ENCODE data around the gene SPATA6. TPM values are rescaled to one million over a fixed set of nuclear protein-coding genes. Genes with fewer than 3 reads are reported as not detected.
"Not testable (repeated sequence)": the region's sequence is repeated elsewhere in the genome, so short reads cannot be mapped to it uniquely, and the experiment has no call there.

SPATA6 gene
- total RNA-seq (2014; rRNA removed; shearing (Covaris generic); ENCODE audit: low replicate concordance), result 0.30 TPM in 1 of 2 replicates, not detected in the other

GRCh38 chr1:48471691-48472576 is at the start of gene SPATA6:
Gene SPATA6 (minus strand): TSS chr1:48472204. CDS start chr1:48472008, 196 bp downstream.
- DNase-seq, result peak; percentile 89
- no peaks in the 10 kb centered on the region for H4K20me1 ChIP-seq (ENCODE audit: insufficient read depth, low read depth, low read length)
- H3K27ac ChIP-seq (ENCODE audit: low read length), result no peak within 1 kb of the TSS
- no peaks in the 10 kb centered on the region for H3K27me3 ChIP-seq (ENCODE audit: low read length)
- H3K36me3 ChIP-seq (ENCODE audit: insufficient read depth, low read length), result no peaks in the 10 kb centered on the region
- 0 out of 2 replicates have a peak within 1 kb of the TSS, but pooled peaks have one; percentile 67 for H2AFZ ChIP-seq (ENCODE audit: low read length)
- no peaks in the 10 kb centered on the region for H3K9me3 ChIP-seq (ENCODE audit: low read length)
- H3K4me2 ChIP-seq (ENCODE audit: low read depth, low read length, poor library complexity, severe bottlenecking), result peak within 1 kb of the TSS; percentile 45
- no peaks in the 10 kb centered on the region for H3K79me2 ChIP-seq (ENCODE audit: low read length)
- H3K9me2 ChIP-seq (replicated peaks; ENCODE audit: insufficient read depth, low read length), result no peaks in the 10 kb centered on the region
- H3K9ac ChIP-seq (ENCODE audit: low read length), result peak within 1 kb of the TSS; percentile 28; the same call in 1 of the 2 replicates
- peak within 1 kb of the TSS; percentile 34; the same call in 1 of the 2 replicates for H3K4me3 ChIP-seq (ENCODE audit: low read length)
- H3K4me1 ChIP-seq (ENCODE audit: low read length), result peaks cover 11% of the 10 kb centered on the region; the same call in 1 of the 2 replicates

GRCh38 chr1:48519896-48520295 is 47.9 kb upstream of the SPATA6 start:
- not testable (repeated sequence) for H3K9ac ChIP-seq (ENCODE audit: low read length); H3K9me3 ChIP-seq (ENCODE audit: low read length); H3K79me2 ChIP-seq (ENCODE audit: low read length); H3K9me2 ChIP-seq (replicated peaks; ENCODE audit: insufficient read depth, low read length); H3K4me3 ChIP-seq (ENCODE audit: low read length); H3K4me2 ChIP-seq (ENCODE audit: low read depth, low read length, poor library complexity, severe bottlenecking); H3K27ac ChIP-seq (ENCODE audit: low read length); H2AFZ ChIP-seq (ENCODE audit: low read length); H4K20me1 ChIP-seq (ENCODE audit: insufficient read depth, low read depth, low read length); H3K4me1 ChIP-seq (ENCODE audit: low read length); H3K36me3 ChIP-seq (ENCODE audit: insufficient read depth, low read length); H3K27me3 ChIP-seq (ENCODE audit: low read length); DNase-seq

DNA sequence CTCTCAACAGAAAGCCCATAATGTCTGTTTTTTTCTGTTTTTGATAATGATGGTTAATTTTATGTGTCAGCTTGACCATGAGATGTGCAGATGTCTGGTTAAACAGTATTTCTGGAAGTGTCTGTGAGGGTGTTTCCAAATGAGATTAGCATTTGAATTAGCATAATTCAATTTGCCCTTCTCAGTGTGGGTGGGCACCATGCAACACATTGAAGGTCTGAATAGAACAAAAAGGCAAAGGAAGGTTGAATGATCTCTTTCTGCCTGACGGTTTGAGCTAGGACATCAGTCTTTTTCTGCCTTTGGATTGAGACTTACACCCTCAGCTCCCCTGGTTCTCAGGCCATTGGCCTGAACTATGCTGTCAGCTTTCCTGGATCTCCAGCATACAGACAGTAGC is 34.9 kb upstream of the SPATA6 start:
- Histone ChIP-seq H3K9me3 (ENCODE audit: low read length) (no peaks in the 10 kb centered on the region), H2AFZ (ENCODE audit: low read length) (no peak overlapping the region), H3K4me3 (ENCODE audit: low read length) (no peak overlapping the region), H3K9ac (ENCODE audit: low read length) (no peak overlapping the region), H3K4me1 (ENCODE audit: low read length) (no peaks in the 10 kb centered on the region), H4K20me1 (ENCODE audit: insufficient read depth, low read depth, low read length) (no peaks in the 10 kb centered on the region), H3K27me3 (ENCODE audit: low read length) (no peaks in the 10 kb centered on the region), H3K9me2 (replicated peaks; ENCODE audit: insufficient read depth, low read length) (no peaks in the 10 kb centered on the region), H3K4me2 (ENCODE audit: low read depth, low read length, poor library complexity, severe bottlenecking) (no peak overlapping the region), H3K36me3 (ENCODE audit: insufficient read depth, low read length) (no peaks in the 10 kb centered on the region), H3K79me2 (ENCODE audit: low read length) (no peaks in the 10 kb centered on the region), H3K27ac (ENCODE audit: low read length) (no peak overlapping the region)
- no peak for DNase-seq

DNA sequence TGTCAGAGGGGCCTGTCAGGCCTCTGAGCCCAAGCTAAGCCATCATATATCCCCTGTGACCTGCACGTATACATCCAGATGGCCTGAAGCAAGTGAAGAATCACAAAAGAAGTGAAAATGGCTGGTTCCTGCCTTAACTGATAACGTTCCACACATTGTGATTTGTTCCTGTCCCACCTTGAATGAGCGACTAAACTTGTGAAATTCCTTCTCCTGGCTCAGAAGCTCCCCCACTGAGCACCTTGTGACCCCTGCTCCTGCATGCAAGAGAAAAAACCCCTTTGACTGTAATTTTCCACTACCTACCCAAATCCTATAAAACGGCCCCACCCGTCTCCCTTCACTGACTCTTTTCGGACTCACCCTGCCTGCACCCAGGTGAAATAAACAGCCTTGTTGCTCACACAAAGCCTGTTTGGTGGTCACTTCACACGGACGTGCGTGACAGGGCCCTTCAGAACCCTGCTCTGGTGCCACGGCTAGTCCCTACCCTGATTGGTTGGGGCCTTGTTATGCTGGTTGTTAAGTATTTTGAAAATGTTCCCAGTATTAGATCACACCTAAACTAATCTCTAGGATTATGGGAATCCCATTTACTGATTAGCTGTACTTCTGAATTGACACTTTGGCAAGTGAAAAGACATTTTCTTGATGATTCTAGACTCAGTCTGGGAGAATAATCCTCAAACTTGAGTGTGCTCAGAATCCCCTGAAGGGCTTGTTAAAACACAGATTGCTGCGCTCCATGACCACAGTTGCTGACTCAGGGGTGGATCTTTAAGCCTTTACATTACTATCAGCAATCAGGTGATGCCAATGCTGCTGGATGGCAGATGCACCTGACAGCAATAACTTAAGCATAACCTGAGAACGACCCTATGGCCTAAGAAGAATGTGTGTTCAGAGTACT is 28.8 kb upstream of the SPATA6 start:
- Histone ChIP-seq H3K27ac (ENCODE audit: low read length) (no peak overlapping the region), H4K20me1 (ENCODE audit: insufficient read depth, low read depth, low read length) (no peaks in the 10 kb centered on the region)
- DNase-seq, result no peak

GRCh38 chr1:48499211-48499735 is 27.3 kb upstream of the SPATA6 start:
- no peak overlapping the region for H2AFZ ChIP-seq (ENCODE audit: low read length)

More for the DNA sequence above, 28.8 kb upstream of the SPATA6 start:
- Histone ChIP-seq H3K79me2 (ENCODE audit: low read length) (no peaks in the 10 kb centered on the region), H3K9me2 (replicated peaks; ENCODE audit: insufficient read depth, low read length) (no peaks in the 10 kb centered on the region), H3K4me2 (ENCODE audit: low read depth, low read length, poor library complexity, severe bottlenecking) (no peak overlapping the region), H3K4me1 (ENCODE audit: low read length) (no peaks in the 10 kb centered on the region), H3K4me3 (ENCODE audit: low read length) (no peak overlapping the region), H3K27me3 (ENCODE audit: low read length) (no peaks in the 10 kb centered on the region), H3K9ac (ENCODE audit: low read length) (no peak overlapping the region), H3K9me3 (ENCODE audit: low read length) (no peaks in the 10 kb centered on the region), H3K36me3 (ENCODE audit: insufficient read depth, low read length) (no peaks in the 10 kb centered on the region), H2AFZ (ENCODE audit: low read length) (no peak overlapping the region)

DNA sequence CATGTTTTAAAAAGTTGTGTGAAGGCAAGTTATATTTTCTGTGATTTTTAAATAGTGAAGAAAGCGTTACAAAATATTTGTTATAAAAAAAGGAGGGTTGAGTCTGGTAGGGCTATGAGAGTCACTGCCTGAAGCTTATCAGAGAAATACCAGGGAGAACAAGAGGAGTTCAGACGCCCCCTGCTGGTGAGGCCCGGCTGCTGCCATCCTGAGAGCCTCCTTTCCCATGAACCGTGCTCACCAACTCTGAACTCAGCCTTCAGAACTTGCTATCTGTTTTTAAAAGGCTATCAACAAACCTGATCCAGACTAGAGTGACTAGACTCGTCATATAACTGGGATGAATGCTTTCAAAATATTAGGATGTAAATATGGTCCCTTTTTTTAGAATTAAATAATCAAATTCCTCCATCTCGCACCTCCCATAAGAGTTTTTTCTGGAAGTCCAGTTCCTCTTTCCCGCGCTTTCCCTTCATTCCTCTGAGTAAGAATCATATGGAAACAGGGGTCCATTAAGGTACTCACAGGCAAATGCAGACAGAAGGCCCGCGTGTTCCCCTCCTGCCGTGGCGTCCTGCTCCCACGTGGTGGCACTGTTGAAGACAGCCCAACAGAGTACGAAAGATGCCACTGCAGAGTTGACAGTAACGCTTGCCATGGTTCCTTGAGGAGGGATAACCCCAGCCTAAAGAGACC is 26.2 kb upstream of the SPATA6 start:
- peak; percentile 88 for DNase-seq
- Histone ChIP-seq H3K36me3 (ENCODE audit: insufficient read depth, low read length) (no peaks in the 10 kb centered on the region), H3K4me2 (ENCODE audit: low read depth, low read length, poor library complexity, severe bottlenecking) (no peak overlapping the region)

More at GRCh38 chr1:48499211-48499735, 27.3 kb upstream of the SPATA6 start:
- Histone ChIP-seq H3K27ac (ENCODE audit: low read length) (no peak overlapping the region), H3K36me3 (ENCODE audit: insufficient read depth, low read length) (no peaks in the 10 kb centered on the region), H4K20me1 (ENCODE audit: insufficient read depth, low read depth, low read length) (no peaks in the 10 kb centered on the region), H3K9ac (ENCODE audit: low read length) (no peak overlapping the region), H3K9me2 (replicated peaks; ENCODE audit: insufficient read depth, low read length) (no peaks in the 10 kb centered on the region), H3K4me2 (ENCODE audit: low read depth, low read length, poor library complexity, severe bottlenecking) (no peak overlapping the region), H3K4me1 (ENCODE audit: low read length) (no peaks in the 10 kb centered on the region), H3K79me2 (ENCODE audit: low read length) (no peaks in the 10 kb centered on the region), H3K27me3 (ENCODE audit: low read length) (no peaks in the 10 kb centered on the region), H3K4me3 (ENCODE audit: low read length) (no peak overlapping the region), H3K9me3 (ENCODE audit: low read length) (no peaks in the 10 kb centered on the region)
- no peak for DNase-seq

GRCh38 chr1:48495911-48496310 is 23.9 kb upstream of the SPATA6 start:
- H3K4me2 ChIP-seq (ENCODE audit: low read depth, low read length, poor library complexity, severe bottlenecking), result no peak overlapping the region
- H3K9ac ChIP-seq (ENCODE audit: low read length), result no peak overlapping the region
- H3K36me3 ChIP-seq (ENCODE audit: insufficient read depth, low read length), result no peaks in the 10 kb centered on the region
- no peaks in the 10 kb centered on the region for H3K79me2 ChIP-seq (ENCODE audit: low read length)
- no peak overlapping the region for H3K27ac ChIP-seq (ENCODE audit: low read length)
- H3K27me3 ChIP-seq (ENCODE audit: low read length), result no peaks in the 10 kb centered on the region
- H4K20me1 ChIP-seq (ENCODE audit: insufficient read depth, low read depth, low read length), result no peaks in the 10 kb centered on the region
- no peak overlapping the region for H2AFZ ChIP-seq (ENCODE audit: low read length)
- no peaks in the 10 kb centered on the region for H3K9me2 ChIP-seq (replicated peaks; ENCODE audit: insufficient read depth, low read length)
- no peak overlapping the region for H3K4me3 ChIP-seq (ENCODE audit: low read length)
- no peak for DNase-seq
- H3K4me1 ChIP-seq (ENCODE audit: low read length), result no peaks in the 10 kb centered on the region
- no peaks in the 10 kb centered on the region for H3K9me3 ChIP-seq (ENCODE audit: low read length)

More for the DNA sequence above, 26.2 kb upstream of the SPATA6 start:
- Histone ChIP-seq H3K27me3 (ENCODE audit: low read length) (no peaks in the 10 kb centered on the region), H3K27ac (ENCODE audit: low read length) (no peak overlapping the region), H3K4me1 (ENCODE audit: low read length) (no peaks in the 10 kb centered on the region), H3K9me2 (replicated peaks; ENCODE audit: insufficient read depth, low read length) (no peaks in the 10 kb centered on the region), H3K9ac (ENCODE audit: low read length) (no peak overlapping the region), H3K4me3 (ENCODE audit: low read length) (no peak overlapping the region), H4K20me1 (ENCODE audit: insufficient read depth, low read depth, low read length) (no peaks in the 10 kb centered on the region), H3K9me3 (ENCODE audit: low read length) (no peaks in the 10 kb centered on the region), H2AFZ (ENCODE audit: low read length) (no peak overlapping the region), H3K79me2 (ENCODE audit: low read length) (no peaks in the 10 kb centered on the region)
